HepG2 (cell line): Measurements from ENCODE around the gene ZNF48. TPM values are rescaled to one million over a fixed set of nuclear protein-coding genes. Genes with fewer than 3 reads are reported as not detected.

ENCODE experiments used
- BRD4 ChIP-seq: sonication (generic); formaldehyde crosslinking; IDR thresholded peaks from 2 replicates; pipeline ENCODE4 v1.4.0; 2020; ENCODE audit warnings: missing genetic modification reagents
- CENPT ChIP-seq: sonication (generic); formaldehyde crosslinking; IDR thresholded peaks from 2 replicates; pipeline ENCODE4 v1.8.0; 2022; ENCODE audit warnings: low read depth, mild to moderate bottlenecking, moderate library complexity, missing genetic modification reagents
- CREB1 ChIP-seq, 2 experiments: fragments of 450-650 bp in 1 of 2; IDR thresholded peaks; 2 replicates each; pipeline ENCODE4 v1.6.1; 2016 to 2017; ENCODE audit warnings: control low read depth in 1 of 2, mild to moderate bottlenecking in 1 of 2, missing compliant biosample characterization in 1 of 2, missing genetic modification characterization in 1 of 2
- FOXP1 ChIP-seq, 2 experiments: fragments of 450-650 bp in 1 of 2; IDR thresholded peaks; 2 replicates each; pipeline ENCODE4 v1.6.1; 2017 to 2018; ENCODE audit warnings: antibody characterized with exemption in 1 of 2
- GABPA ChIP-seq, 2 experiments: IDR thresholded peaks; 2 replicates each; pipeline ENCODE4 v1.6.1; 2011 to 2016; ENCODE audit warnings: low read depth in 2 of 2, low read length in 1 of 2, missing biosample characterization in 1 of 2, missing genetic modification characterization in 1 of 2
- GTF2F1 ChIP-seq: fragments of 150-350 bp; IDR thresholded peaks from 2 replicates; pipeline ENCODE4 v1.6.1; 2014; ENCODE audit warnings: low read length
- HDAC1 ChIP-seq: sonication (generic); formaldehyde crosslinking; IDR thresholded peaks from 2 replicates; pipeline ENCODE4 v1.5.1; 2020; ENCODE audit warnings: mild to moderate bottlenecking, missing genetic modification reagents
- MAZ ChIP-seq, 2 experiments: sonication (generic) in 1 of 2; formaldehyde crosslinking in 1 of 2; IDR thresholded peaks; 2 replicates each; pipeline versions ENCODE4 v1.5.0 to v1.6.1; 2012 to 2020; ENCODE audit warnings: low read depth in 2 of 2, mild to moderate bottlenecking in 2 of 2, borderline replicate concordance in 1 of 2, improper control_type of control experiment in 1 of 2, low read length in 1 of 2, missing genetic modification reagents in 1 of 2, moderate library complexity in 1 of 2
- MNT ChIP-seq: fragments of 450-650 bp; IDR thresholded peaks from 2 replicates; pipeline ENCODE4 v1.6.1; 2016
- NFE2L1 ChIP-seq: sonication (generic); formaldehyde crosslinking; IDR thresholded peaks from 2 replicates; pipeline ENCODE4 v1.4.0; 2020; ENCODE audit warnings: missing genetic modification reagents, mild to moderate bottlenecking, borderline replicate concordance
- PAX8 ChIP-seq: sonication (generic); formaldehyde crosslinking; IDR thresholded peaks from 2 replicates; pipeline ENCODE4 v1.8.0; 2022; ENCODE audit warnings: mild to moderate bottlenecking, missing genetic modification reagents, borderline replicate concordance
- SOX13 ChIP-seq, 3 experiments: fragments of 450-650 bp in 1 of 3; sonication (generic) in 1 of 3; formaldehyde crosslinking in 1 of 3; IDR thresholded peaks in 2 of 3; conservative IDR thresholded peaks in 1 of 3; 2 replicates each; pipeline versions ENCODE4 v1.5.0 to v1.6.1; 2016 to 2020; ENCODE audit warnings: antibody characterized with exemption in 1 of 3, mild to moderate bottlenecking in 1 of 3, missing compliant biosample characterization in 1 of 3, missing genetic modification reagents in 1 of 3, moderate library complexity in 1 of 3
- SP140L ChIP-seq: sonication (generic); formaldehyde crosslinking; IDR thresholded peaks from 2 replicates; pipeline ENCODE4 v1.4.0; 2020; ENCODE audit warnings: missing genetic modification reagents, borderline replicate concordance
- SP2 ChIP-seq: sonication (generic); formaldehyde crosslinking; IDR thresholded peaks from 2 replicates; pipeline ENCODE4 v1.5.1; 2020; ENCODE audit warnings: mild to moderate bottlenecking, missing genetic modification reagents
- ZFP91 ChIP-seq: sonication (generic); formaldehyde crosslinking; IDR thresholded peaks from 2 replicates; pipeline ENCODE4 v1.9.0; 2022; ENCODE audit warnings: missing genetic modification reagents, mild to moderate bottlenecking, borderline replicate concordance
- ZNF12 ChIP-seq: sonication (generic); formaldehyde crosslinking; IDR thresholded peaks from 2 replicates; pipeline ENCODE4 v1.5.0; 2020; ENCODE audit warnings: missing genetic modification reagents
- ZNF281 ChIP-seq: sonication (generic); formaldehyde crosslinking; IDR thresholded peaks from 2 replicates; pipeline ENCODE4 v1.4.0; 2020; ENCODE audit warnings: missing genetic modification reagents, borderline replicate concordance
- ZNF773 ChIP-seq: sonication (generic); formaldehyde crosslinking; IDR thresholded peaks from 2 replicates; pipeline ENCODE4 v1.4.0; 2020; ENCODE audit warnings: missing genetic modification reagents, borderline replicate concordance
- ZSCAN12 ChIP-seq: sonication (generic); formaldehyde crosslinking; IDR thresholded peaks from 2 replicates; pipeline ENCODE4 v1.9.0; 2021; ENCODE audit warnings: mild to moderate bottlenecking, missing genetic modification reagents
- polyA plus RNA-seq, 8 experiments: library from polyadenylated mRNA; depleted of rRNA in 3 of 8; stranded (reverse) in 7 of 8; unstranded in 1 of 8; fragments of >200 nt; fragmentation: Illumina TruSeq in 4 of 8; extraction: Trizol in 4 of 8; gene quantifications; 2 replicates each; pipeline versions ENCODE4 v1.2.1 to v1.2.3, GENCODE V29; 2011 to 2016; ENCODE audit warnings: low read depth in 4 of 8, missing spikeins in 1 of 8, mixed read lengths in 1 of 8; ENCODE audit not compliant: insufficient read depth in 1 of 8
- total RNA-seq, 5 experiments: library from RNA; depleted of rRNA; stranded (reverse); fragments of >200 nt; fragmentation: Illumina TruSeq; extraction: Trizol; gene quantifications; 2 replicates each; pipeline ENCODE4 v1.2.3, GENCODE V29; 2016; ENCODE audit warnings: low read depth in 1 of 5

ZNF48 gene
- total and polyA plus RNA-seq, 2 of the 13 experiments (the other 11 are each of a cell fraction or from before 2014, with no cell fraction given) = 9.9 to 12.3 TPM

GRCh38 chr16:30429678-30430427 is 34.6 kb downstream of the ZNF48 start, which contains the start of gene DCTPP1 (continued):
- TF ChIP-seq SP140L (CRISPR knock-in tag) (peak; percentile 92; the same call in 1 of the 2 replicates), MAZ (IDR thresholded peaks at IDR 0.05; ENCODE audit: borderline replicate concordance, low read depth, low read length) (peak; percentile 78; the same call in 1 of the 2 replicates), MAZ (CRISPR knock-in tag; IDR thresholded peaks at IDR 0.05; ENCODE audit: low read depth) (peak; percentile 98), CREB1 (IDR thresholded peaks at IDR 0.05) (peak; percentile 80), CREB1 (CRISPR knock-in tag; IDR thresholded peaks at IDR 0.05) (peak; percentile 93), ZSCAN12 (CRISPR knock-in tag) (no peak), ZNF281 (CRISPR knock-in tag) (peak; percentile 69; the same call in 1 of the 2 replicates), ZNF12 (CRISPR knock-in tag) (no peak), SOX13 (IDR thresholded peaks at IDR 0.05) (no peak), SOX13 (CRISPR knock-in tag; conservative IDR thresholded peaks at IDR 0.05 in 1 of 2, IDR thresholded peaks at IDR 0.05 in 1 of 2) (no peak; a peak in 2 of 4 replicates), NFE2L1 (CRISPR knock-in tag) (no peak; the same call in 1 of the 2 replicates), PAX8 (CRISPR knock-in tag) (0 out of 2 replicates have a peak, but pooled peaks have one; percentile 47), ZFP91 (CRISPR knock-in tag) (peak; percentile 87; the same call in 1 of the 2 replicates), ZNF773 (no peak), FOXP1 (IDR thresholded peaks at IDR 0.05) (no peak), FOXP1 (CRISPR knock-in tag; IDR thresholded peaks at IDR 0.05) (no peak), MNT (peak; percentile 26; the same call in 1 of the 2 replicates), GTF2F1 (no peak), SP2 (peak; percentile 92), GABPA (IDR thresholded peaks at IDR 0.05; ENCODE audit: low read depth, low read length) (no peak), GABPA (CRISPR knock-in tag; IDR thresholded peaks at IDR 0.05; ENCODE audit: low read depth) (peak; percentile 80), HDAC1 (CRISPR knock-in tag) (peak; percentile 77), CENPT (CRISPR knock-in tag) (0 out of 2 replicates have a peak, but pooled peaks have one; percentile 63), BRD4 (CRISPR knock-in tag) (no peak; the same call in 1 of the 2 replicates)
